HepG2 (cell line): ENCODE results near the gene MAT2A. TPM values are rescaled to one million over a fixed set of nuclear protein-coding genes. Genes with fewer than 3 reads are reported as not detected.

Experiments
- ATAC-seq: fragments of 200-7000 bp; cut with Tn5 transposase; 3 replicates; pipeline ENCODE4 v1.9.1; 2020; ENCODE audit warnings: mild to moderate bottlenecking, moderate library complexity
- BruUV-seq: library from RNA; stranded (reverse); fragments of 400-500 nt; replicated peaks from 2 replicates; lab custom pipeline; 2021; lab: Mats Ljungman, UMichigan
- CTCF ChIA-PET: fragments of 300-600 bp; formaldehyde crosslinking; extraction: SDS; loops from one replicate; lab custom pipeline; 2021; ENCODE audit warnings: low total read pairs, inconsistent platforms, low intra/inter-chr PET ratio; lab: Yijun Ruan, JAX
- POLR2A ChIA-PET: fragments of 350-600 bp; sonication (Branson Sonifier 250); formaldehyde crosslinking; loops from one replicate; lab custom pipeline; 2020; ENCODE audit warnings: antibody characterized with exemption, inconsistent platforms; lab: Yijun Ruan, JAX
- DNase-seq: peaks from one replicate; pipeline ENCODE4 v3.0.0-alpha.2; 2015; ENCODE audit warnings: low spot score
- FAIRE-seq: peaks from 3 replicates; lab custom pipeline; 2011; peaks lifted over from hg19 to GRCh38; lab: Jason Lieb, UNC
- H2AFZ ChIP-seq: one replicate; pipeline ENCODE4 v1.6.1; 2011; ENCODE audit warnings: low read length, inconsistent platforms
- H3K27ac ChIP-seq: fragments of 300-600 bp; 3 replicates; pipeline ENCODE4 v1.8.0; 2011; ENCODE audit warnings: mixed run types, mild to moderate bottlenecking, mixed read lengths, low read length, inconsistent platforms; ENCODE audit not compliant: insufficient read depth; ENCODE audit errors: extremely low read length
- H3K27me3 ChIP-seq, 2 experiments: fragments of 200-600 bp in 1 of 2; 2 replicates in 1 of 2; 3 replicates in 1 of 2; pipeline versions ENCODE4 v1.6.0 to v1.8.0; 2011; ENCODE audit warnings: low read length in 2 of 2, mild to moderate bottlenecking in 2 of 2, moderate library complexity in 2 of 2, inconsistent platforms in 1 of 2; ENCODE audit not compliant: insufficient read depth in 2 of 2, control insufficient read depth in 1 of 2
- H3K36me3 ChIP-seq, 2 experiments: fragments of 200-600 bp in 1 of 2; replicated peaks in 1 of 2; 2 replicates in 1 of 2; 3 replicates in 1 of 2; pipeline versions ENCODE4 v1.5.1 to v1.8.0; 2011; ENCODE audit warnings: low read length in 2 of 2, inconsistent platforms in 1 of 2; ENCODE audit not compliant: insufficient read depth in 2 of 2, control insufficient read depth in 1 of 2
- H3K4me1 ChIP-seq: 2 replicates; pipeline ENCODE4 v1.5.1; 2012; ENCODE audit warnings: low read length, inconsistent platforms; ENCODE audit not compliant: insufficient read depth
- H3K4me2 ChIP-seq: 2 replicates; pipeline ENCODE4 v1.6.0; 2011; ENCODE audit warnings: low read depth, low read length, inconsistent platforms
- H3K4me3 ChIP-seq, 3 experiments: fragments of 200-600 bp in 1 of 3; sonication (generic), shearing (Covaris generic) in 1 of 3; replicated peaks in 1 of 3; 2 replicates each; pipeline ENCODE4 v1.5.1; 2011 to 2016; ENCODE audit warnings: low read length in 3 of 3, inconsistent platforms in 2 of 3, low read depth in 2 of 3, mild to moderate bottlenecking in 2 of 3, control low read depth in 1 of 3, mixed read lengths in 1 of 3; ENCODE audit not compliant: insufficient read depth in 1 of 3
- H3K79me2 ChIP-seq: one replicate; pipeline ENCODE4 v1.6.1; 2011; ENCODE audit warnings: low read length, inconsistent platforms; ENCODE audit not compliant: insufficient read depth
- H3K9ac ChIP-seq: 2 replicates; pipeline ENCODE4 v1.6.0; 2011; ENCODE audit warnings: mild to moderate bottlenecking, low read depth, low read length, inconsistent platforms; ENCODE audit not compliant: insufficient read depth
- H3K9me3 ChIP-seq: 2 replicates; pipeline ENCODE4 v1.5.1; 2012; ENCODE audit warnings: mild to moderate bottlenecking, low read length
- H4K20me1 ChIP-seq: 2 replicates; pipeline ENCODE4 v1.6.0; 2011; ENCODE audit warnings: inconsistent platforms, mild to moderate bottlenecking, low read length, moderate library complexity; ENCODE audit not compliant: insufficient read depth
- ARID5B ChIP-seq: IDR thresholded peaks from 2 replicates; pipeline ENCODE4 v1.4.0; 2020; ENCODE audit warnings: mild to moderate bottlenecking, missing genetic modification reagents
- ETV5 ChIP-seq: IDR thresholded peaks from 2 replicates; pipeline ENCODE4 v1.6.1; 2018; ENCODE audit warnings: missing biosample characterization, missing genetic modification reagents, inconsistent platforms, borderline replicate concordance
- MTA1 ChIP-seq: sonication (generic); formaldehyde crosslinking; IDR thresholded peaks from 2 replicates; pipeline ENCODE4 v1.4.0; 2020; ENCODE audit warnings: missing genetic modification reagents, mild to moderate bottlenecking, borderline replicate concordance
- REST ChIP-seq, 2 experiments: IDR thresholded peaks; 2 replicates each; pipeline ENCODE4 v1.6.1; 2011 to 2012; ENCODE audit warnings: low read length in 2 of 2, borderline replicate concordance in 1 of 2, low read depth in 1 of 2, mild to moderate bottlenecking in 1 of 2, moderate library complexity in 1 of 2
- SP140L ChIP-seq: sonication (generic); formaldehyde crosslinking; IDR thresholded peaks from 2 replicates; pipeline ENCODE4 v1.4.0; 2020; ENCODE audit warnings: missing genetic modification reagents, borderline replicate concordance
- ZFP82 ChIP-seq: sonication (generic); formaldehyde crosslinking; IDR thresholded peaks from 2 replicates; pipeline ENCODE4 v1.5.1; 2020; ENCODE audit warnings: mild to moderate bottlenecking, missing genetic modification reagents, borderline replicate concordance
- ZFX ChIP-seq: sonication (generic); formaldehyde crosslinking; IDR thresholded peaks from 2 replicates; pipeline ENCODE4 v1.4.0; 2020; ENCODE audit warnings: mild to moderate bottlenecking, low read depth, missing genetic modification reagents, moderate library complexity
- ZNF574 ChIP-seq: sonication (generic); formaldehyde crosslinking; IDR thresholded peaks from 2 replicates; pipeline ENCODE4 v1.4.0; 2020; ENCODE audit warnings: missing genetic modification reagents
- WGBS: methylation state at CpG from one replicate; pipeline ENCODE4 v1.1.6; 2017; ENCODE audit warnings: low lambda C conversion rate; 5-methylcytosine and 5-hydroxymethylcytosine counted together
- in situ Hi-C: cut with HindIII; loops from 2 replicates; pipeline ENCODE4 v1.10.0; 2017; ENCODE audit warnings: low pct_unique_long_range_greater_than_20kb; ENCODE audit not compliant: extremely low pct_ligation_motif_present
- intact Hi-C: fragments of 100-400 bp; cut with micrococcal nuclease; formaldehyde crosslinking; loops from one replicate; pipeline ENCODE4 v1.10.0; 2022; ENCODE audit not compliant: unreplicated experiment
- polyA plus RNA-seq, 8 experiments: library from polyadenylated mRNA; depleted of rRNA in 3 of 8; stranded (reverse) in 7 of 8; unstranded in 1 of 8; fragments of >200 nt; fragmentation: Illumina TruSeq in 4 of 8; extraction: Trizol in 4 of 8; gene quantifications; 2 replicates each; pipeline versions ENCODE4 v1.2.1 to v1.2.3, GENCODE V29; 2011 to 2016; ENCODE audit warnings: low read depth in 4 of 8, missing spikeins in 1 of 8, mixed read lengths in 1 of 8; ENCODE audit not compliant: insufficient read depth in 1 of 8
- total RNA-seq, 5 experiments: library from RNA; depleted of rRNA; stranded (reverse); fragments of >200 nt; fragmentation: Illumina TruSeq; extraction: Trizol; gene quantifications; 2 replicates each; pipeline ENCODE4 v1.2.3, GENCODE V29; 2016; ENCODE audit warnings: low read depth in 1 of 5

The MAT2A gene
- total and polyA plus RNA-seq, 2 of the 13 experiments (the other 11 are each of a cell fraction or from before 2014, with no cell fraction given): 155 to 331 TPM

GRCh38 chr2:85524336-85524908 lies 14.5 kb upstream of the MAT2A start:
- Histone ChIP-seq H3K27ac (no peak overlapping the region), H3K9me3 (no peaks in the 10 kb centered on the region), H3K36me3 (no peaks in the 10 kb centered on the region), H3K79me2 (no peaks in the 10 kb centered on the region), H3K4me2 (peak overlapping the region; percentile 51), H4K20me1 (no peaks in the 10 kb centered on the region), H2AFZ (no peak overlapping the region), H3K4me3 (peak overlapping the region in 2 of 3 experiments; percentile 4 to 8; a peak in 2 of 6 replicates), H3K27me3 (peaks cover 2 to 14% of the 10 kb centered on the region in 2 experiments; a peak in 3 of 5 replicates), H3K9ac (no peak overlapping the region), H3K4me1 (peaks cover 29% of the 10 kb centered on the region)
- ATAC-seq: peak; percentile 89
- CTCF ChIA-PET: no interaction called here
- no peak for DNase-seq
- no peak for FAIRE-seq
- POLR2A ChIA-PET: interaction anchor here (1.0 to 3.2 kb wide), 5 partner anchors 12 to 105 kb away, joined by 3 to 51 read pairs (median 6); partner anchors contain the start of genes GGCX, MAT2A and SH2D6
- 5% methylated on average over 8 of the region's 8 CpGs for WGBS
- in situ Hi-C loops: no loop called here
- BruUV-seq: no TSS peak
- intact Hi-C loops: no loop called here
- peak; percentile 14; the same call in 1 of the 2 replicates for TF ChIP-seq ZNF574 (CRISPR knock-in tag)
- TF ChIP-seq ZFP82 (CRISPR knock-in tag): no peak
- TF ChIP-seq ZFX (CRISPR knock-in tag): peak; percentile 70
- TF ChIP-seq MTA1 (CRISPR knock-in tag): no peak
- TF ChIP-seq REST (IDR thresholded peaks at IDR 0.05; ENCODE audit: borderline replicate concordance in 1 of 2, low read depth in 1 of 2, low read length in 2 of 2): peak in 1 of 2 experiments; percentile 87; a peak in 3 of 4 replicates
- TF ChIP-seq ARID5B (CRISPR knock-in tag): 0 out of 2 replicates have a peak, but pooled peaks have one; percentile 5
- 0 out of 2 replicates have a peak, but pooled peaks have one; percentile 6 for TF ChIP-seq ETV5
- no peak for TF ChIP-seq SP140L (CRISPR knock-in tag)
